Neutrophil (primary cell): ENCODE data around the gene SHISAL1.

Source experiments
- H3K27ac ChIP-seq: fragments of 200-600 bp; sonication (generic); 2 replicates; pipeline ENCODE4 v1.5.1; 2016; ENCODE audit warnings: mild to moderate bottlenecking, moderate library complexity
- H3K27me3 ChIP-seq: fragments of 200-600 bp; sonication (generic); 2 replicates; pipeline ENCODE4 v1.6.0; 2016; ENCODE audit warnings: mild to moderate bottlenecking
- H3K36me3 ChIP-seq: fragments of 200-600 bp; sonication (generic); 2 replicates; pipeline ENCODE4 v1.5.1; 2017
- H3K4me1 ChIP-seq, 2 experiments: fragments of 200-600 bp in 1 of 2; sonication (generic) in 1 of 2; 1 replicate in 1 of 2; 2 replicates in 1 of 2; pipeline versions ENCODE4 v1.5.1 to v1.6.1; 2013 to 2016; ENCODE audit warnings: low read depth in 1 of 2, low read length in 1 of 2, mild to moderate bottlenecking in 1 of 2, moderate library complexity in 1 of 2; ENCODE audit not compliant: control insufficient read depth in 1 of 2, insufficient read depth in 1 of 2
- H3K4me3 ChIP-seq, 2 experiments: fragments of 200-600 bp in 1 of 2; sonication (generic) in 1 of 2; 1 replicate in 1 of 2; 2 replicates in 1 of 2; pipeline ENCODE4 v1.5.1; 2013 to 2016; ENCODE audit warnings: low read depth in 1 of 2, low read length in 1 of 2, mild to moderate bottlenecking in 1 of 2, moderate library complexity in 1 of 2
- H3K9me3 ChIP-seq: fragments of 200-600 bp; sonication (generic); 2 replicates; pipeline ENCODE4 v1.5.1; 2016
- TF ChIP-seq, protein P1 (sequence below): fragments of 200-600 bp; sonication (generic); IDR thresholded peaks from 2 replicates; pipeline ENCODE4 v1.5.1; 2016; ENCODE audit warnings: antibody characterized with exemption

The SHISAL1 gene

DNA sequence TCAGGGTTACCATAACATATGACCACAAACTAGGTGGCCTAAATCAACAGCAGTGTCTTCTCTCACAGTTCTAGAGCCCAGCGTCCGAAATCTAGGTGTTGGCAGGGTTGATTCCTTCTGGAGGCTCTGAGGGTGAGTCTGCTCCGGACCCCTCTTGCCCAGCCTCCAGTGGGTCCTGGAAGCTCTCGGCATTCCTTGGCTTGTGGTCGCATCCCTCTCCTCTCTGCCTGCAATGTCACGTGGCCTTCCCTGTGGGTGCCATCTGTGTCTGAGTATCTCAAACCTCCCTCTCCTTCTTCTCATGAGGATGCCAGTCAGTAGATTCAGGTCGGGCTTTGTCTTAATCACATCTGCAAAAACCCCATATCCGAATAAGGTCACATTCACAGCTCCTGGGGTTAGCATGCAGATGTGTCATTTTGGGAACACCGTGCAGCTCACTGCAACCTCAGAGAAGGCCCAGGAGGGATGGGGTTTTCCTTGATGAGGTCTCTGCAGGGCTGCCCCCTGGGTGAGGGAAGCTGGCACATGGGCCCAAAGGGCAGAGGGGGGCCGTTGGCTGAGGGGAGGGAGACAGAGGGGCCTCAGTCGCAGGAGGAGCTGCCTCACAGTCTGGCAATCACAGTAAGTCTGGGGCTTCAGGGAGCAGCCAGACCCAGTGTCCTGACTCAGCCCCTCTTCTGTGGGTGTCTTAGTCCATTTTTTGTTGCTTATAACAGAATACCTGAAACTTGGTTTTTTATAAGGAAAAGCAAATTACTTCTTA lies 90.9 kb downstream of the SHISAL1 start:
- peaks cover 14% of the 10 kb centered on the region for H3K27me3 ChIP-seq
- H3K4me1 ChIP-seq = no peaks in the 10 kb centered on the region
- no peaks in the 10 kb centered on the region for H3K9me3 ChIP-seq
- no peak overlapping the region for H3K27ac ChIP-seq
- no peak overlapping the region for H3K4me3 ChIP-seq
- H3K36me3 ChIP-seq = no peaks in the 10 kb centered on the region
- TF ChIP-seq, protein P1, sequence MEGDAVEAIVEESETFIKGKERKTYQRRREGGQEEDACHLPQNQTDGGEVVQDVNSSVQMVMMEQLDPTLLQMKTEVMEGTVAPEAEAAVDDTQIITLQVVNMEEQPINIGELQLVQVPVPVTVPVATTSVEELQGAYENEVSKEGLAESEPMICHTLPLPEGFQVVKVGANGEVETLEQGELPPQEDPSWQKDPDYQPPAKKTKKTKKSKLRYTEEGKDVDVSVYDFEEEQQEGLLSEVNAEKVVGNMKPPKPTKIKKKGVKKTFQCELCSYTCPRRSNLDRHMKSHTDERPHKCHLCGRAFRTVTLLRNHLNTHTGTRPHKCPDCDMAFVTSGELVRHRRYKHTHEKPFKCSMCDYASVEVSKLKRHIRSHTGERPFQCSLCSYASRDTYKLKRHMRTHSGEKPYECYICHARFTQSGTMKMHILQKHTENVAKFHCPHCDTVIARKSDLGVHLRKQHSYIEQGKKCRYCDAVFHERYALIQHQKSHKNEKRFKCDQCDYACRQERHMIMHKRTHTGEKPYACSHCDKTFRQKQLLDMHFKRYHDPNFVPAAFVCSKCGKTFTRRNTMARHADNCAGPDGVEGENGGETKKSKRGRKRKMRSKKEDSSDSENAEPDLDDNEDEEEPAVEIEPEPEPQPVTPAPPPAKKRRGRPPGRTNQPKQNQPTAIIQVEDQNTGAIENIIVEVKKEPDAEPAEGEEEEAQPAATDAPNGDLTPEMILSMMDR = no peak

DNA sequence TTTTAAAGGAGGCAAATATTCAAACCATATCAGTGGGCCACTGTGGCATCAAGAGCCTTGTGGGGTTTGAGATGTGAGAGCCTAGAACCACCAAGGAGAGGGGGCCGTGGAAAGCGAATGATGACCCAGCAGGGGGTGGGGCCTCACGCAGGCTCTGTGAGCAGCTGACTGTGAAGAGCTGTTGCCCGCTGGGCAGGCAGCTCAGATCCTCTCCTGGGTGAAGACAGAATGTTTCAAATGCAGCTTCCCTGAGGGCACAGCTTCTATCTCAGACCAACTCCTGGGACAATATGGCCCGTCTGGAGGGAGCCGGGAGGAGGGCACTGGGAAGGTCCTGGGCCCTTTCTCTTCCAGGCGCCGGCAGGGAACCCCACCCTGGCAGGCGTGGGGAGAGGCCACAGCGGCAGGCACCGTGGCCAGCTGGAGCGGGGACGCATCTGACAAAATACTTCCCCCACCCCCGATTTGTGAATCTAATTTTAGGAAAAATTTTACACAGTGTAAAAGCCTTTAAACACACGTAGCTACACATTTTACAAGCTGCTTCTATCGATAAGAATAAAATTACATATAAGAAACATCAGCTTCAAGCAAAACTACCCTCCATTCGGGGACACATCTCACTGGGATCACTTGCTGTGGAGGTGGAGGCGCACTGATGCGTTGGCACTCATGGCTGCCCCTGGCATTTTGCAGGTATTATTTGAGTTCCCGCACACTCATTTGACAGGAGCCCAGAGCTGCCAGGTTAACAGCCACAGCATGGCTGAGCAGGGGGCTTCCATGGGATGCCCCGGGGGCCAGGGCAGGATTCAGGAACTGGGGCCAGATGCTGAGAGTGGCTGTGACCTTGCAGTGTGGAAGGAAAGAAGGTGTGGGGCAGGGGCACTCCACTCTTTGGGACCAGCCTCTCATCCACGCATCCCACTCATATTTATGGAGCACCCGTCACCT lies 91.7 kb downstream of the SHISAL1 start:
- no peaks in the 10 kb centered on the region for H3K4me1 ChIP-seq
- TF ChIP-seq, protein P1 = no peak
- H3K27ac ChIP-seq = no peak overlapping the region
- H3K36me3 ChIP-seq = no peaks in the 10 kb centered on the region
- H3K9me3 ChIP-seq = no peaks in the 10 kb centered on the region
- H3K27me3 ChIP-seq = peaks cover 10% of the 10 kb centered on the region
- H3K4me3 ChIP-seq = no peak overlapping the region

DNA sequence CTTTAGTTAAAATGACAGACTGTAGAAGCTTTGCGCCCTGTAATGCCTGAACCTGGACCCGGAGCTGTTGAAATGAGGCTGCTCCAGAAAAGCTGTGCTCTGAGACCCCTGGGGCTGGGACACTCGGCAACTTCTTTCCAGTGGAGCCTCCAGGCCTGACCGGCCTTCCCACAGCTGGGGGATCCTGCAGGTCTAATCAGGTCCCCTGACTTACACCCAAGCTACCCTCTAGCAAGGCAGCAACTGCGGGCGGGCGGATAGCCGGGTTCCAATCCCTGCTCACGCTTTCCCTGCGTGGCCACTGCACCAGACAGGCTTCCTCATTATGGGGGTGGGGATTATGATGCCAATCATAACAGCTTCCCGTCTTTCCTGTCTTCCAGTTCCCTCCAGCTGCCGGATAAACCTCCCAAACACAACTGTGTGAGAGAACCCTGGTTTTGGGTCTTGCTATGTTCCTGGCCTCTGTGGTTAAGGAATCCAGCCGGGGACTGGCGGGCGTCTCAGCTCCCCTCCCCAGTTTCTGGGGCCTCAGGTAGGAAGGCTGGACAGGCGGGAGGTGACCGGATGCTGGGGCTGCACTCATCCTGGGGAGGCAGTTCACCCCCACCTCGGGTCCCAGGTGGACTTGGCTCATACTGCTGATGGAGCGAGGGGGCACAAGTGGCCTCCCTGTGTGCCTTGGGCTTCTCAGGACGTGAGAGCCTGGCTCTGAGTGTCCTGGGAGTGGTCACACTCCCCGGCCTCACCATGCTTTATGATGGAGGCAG lies 93.5 kb downstream of the SHISAL1 start:
- Histone ChIP-seq H3K27me3 (peaks cover 6% of the 10 kb centered on the region), H3K4me3 (no peak overlapping the region), H3K9me3 (no peaks in the 10 kb centered on the region), H3K4me1 (no peaks in the 10 kb centered on the region), H3K27ac (no peak overlapping the region), H3K36me3 (no peaks in the 10 kb centered on the region)
- TF ChIP-seq, protein P1 = no peak

DNA sequence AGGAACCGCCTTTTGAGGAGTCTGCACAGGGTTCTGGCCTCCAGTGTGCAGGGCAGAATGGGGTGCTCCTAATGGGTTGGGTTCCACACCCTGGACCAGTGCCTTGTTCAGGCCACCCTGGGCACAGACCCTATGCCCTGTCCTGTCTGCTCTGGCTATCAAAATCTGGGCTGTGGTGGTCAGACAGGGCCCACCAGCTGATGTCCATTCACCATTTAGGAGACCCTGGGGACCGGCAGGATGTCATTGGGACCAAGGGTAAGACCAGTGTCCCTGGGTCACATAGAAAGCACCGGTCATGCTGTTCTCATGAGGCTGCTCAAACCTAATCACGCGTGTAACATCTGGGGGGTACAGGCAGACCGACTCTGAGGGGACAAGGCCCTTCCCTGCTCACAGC lies 94.7 kb downstream of the SHISAL1 start:
- Histone ChIP-seq H3K9me3 (no peaks in the 10 kb centered on the region), H3K27ac (no peak overlapping the region), H3K4me1 (no peaks in the 10 kb centered on the region), H3K36me3 (peaks cover 5% of the 10 kb centered on the region), H3K27me3 (no peaks in the 10 kb centered on the region), H3K4me3 (no peak overlapping the region)
- TF ChIP-seq, protein P1 = no peak

DNA sequence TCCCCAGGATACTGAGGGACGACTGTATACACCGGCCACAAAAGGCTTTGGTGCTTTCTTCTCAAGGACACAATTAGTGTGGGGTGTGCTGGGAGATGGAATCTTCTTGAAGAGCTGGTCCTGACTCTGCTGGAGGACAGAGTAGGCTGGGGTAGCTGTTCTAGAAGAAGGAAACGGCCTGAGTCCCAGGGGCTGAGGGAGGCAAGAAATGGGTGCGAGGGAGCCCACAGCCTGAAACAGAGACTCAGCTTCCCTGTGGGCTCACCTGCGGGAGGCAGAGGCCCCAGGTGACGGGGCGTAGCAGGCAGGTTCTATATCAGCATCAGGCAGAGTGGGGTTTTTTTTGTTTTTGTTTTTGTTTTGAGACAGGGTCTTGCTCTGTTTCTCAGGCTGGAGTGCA lies 95.4 kb downstream of the SHISAL1 start:
- Histone ChIP-seq H3K4me3 (no peak overlapping the region), H3K9me3 (no peaks in the 10 kb centered on the region), H3K36me3 (peaks cover 12% of the 10 kb centered on the region), H3K4me1 (no peaks in the 10 kb centered on the region), H3K27me3 (no peaks in the 10 kb centered on the region), H3K27ac (no peak overlapping the region)
- TF ChIP-seq, protein P1 = no peak
